NT2/D1 (cell line): ENCODE measurements around the gene CCDC171.
A peak's percentile ranks its signal among the peaks of the same experiment; 100 is the strongest.

ENCODE experiments used
- DNase-seq: peaks from one replicate; pipeline ENCODE4 v3.0.0-alpha.2; 2011; ENCODE audit warnings: low read depth, low spot score
- H3K27me3 ChIP-seq: 2 replicates; pipeline ENCODE4 v1.6.0; 2011; ENCODE audit warnings: mild to moderate bottlenecking; ENCODE audit not compliant: insufficient read length, insufficient read depth
- H3K36me3 ChIP-seq: 2 replicates; pipeline ENCODE4 v1.6.1; 2011; ENCODE audit warnings: mild to moderate bottlenecking, low read length, mixed read lengths; ENCODE audit not compliant: insufficient read depth, insufficient read length
- H3K4me1 ChIP-seq: 2 replicates; pipeline ENCODE4 v1.5.1; 2011; ENCODE audit not compliant: insufficient read depth, insufficient read length
- H3K4me3 ChIP-seq: 2 replicates; pipeline ENCODE4 v1.5.1; 2011; ENCODE audit warnings: low read depth; ENCODE audit not compliant: insufficient read length
- H3K9ac ChIP-seq: 2 replicates; pipeline ENCODE4 v1.6.0; 2011; ENCODE audit warnings: low read depth; ENCODE audit not compliant: insufficient read length
- H3K9me3 ChIP-seq: 2 replicates; pipeline ENCODE4 v1.5.1; 2011; ENCODE audit warnings: mild to moderate bottlenecking, low read length; ENCODE audit not compliant: insufficient read depth
- SUZ12 ChIP-seq: IDR thresholded peaks from 2 replicates; pipeline ENCODE4 v1.6.1; 2011; ENCODE audit not compliant: insufficient read length, insufficient read depth; ENCODE audit errors: extremely low read depth
- YY1 ChIP-seq: IDR thresholded peaks from 2 replicates; pipeline ENCODE4 v1.6.1; 2011; ENCODE audit not compliant: insufficient read length, insufficient read depth
- ZNF274 ChIP-seq: IDR thresholded peaks from 2 replicates; pipeline ENCODE4 v1.6.1; 2011; ENCODE audit warnings: mild to moderate bottlenecking, low read depth, low read length

Gene CCDC171

GRCh38 chr9:15824310-15824709, 271.5 kb downstream of the CCDC171 start:
- no peak for TF ChIP-seq SUZ12
- no peak for TF ChIP-seq YY1
- no peak for TF ChIP-seq ZNF274
- Histone ChIP-seq H3K9me3 (no peaks in the 10 kb centered on the region), H3K9ac (no peak overlapping the region), H3K4me1 (no peaks in the 10 kb centered on the region), H3K36me3 (no peaks in the 10 kb centered on the region), H3K27me3 (no peaks in the 10 kb centered on the region), H3K4me3 (no peak overlapping the region)
- peak; percentile 20 for DNase-seq

- H3K27me3 ChIP-seq = no peaks in the 10 kb centered on the region
- H3K4me1 ChIP-seq = no peaks in the 10 kb centered on the region
- no peak for DNase-seq
- no peak overlapping the region for H3K9ac ChIP-seq
- H3K4me3 ChIP-seq = no peak overlapping the region
- no peaks in the 10 kb centered on the region for H3K9me3 ChIP-seq
- no peak for TF ChIP-seq YY1
- TF ChIP-seq SUZ12 = no peak
- TF ChIP-seq ZNF274 = no peak
- no peaks in the 10 kb centered on the region for H3K36me3 ChIP-seq
Measured at GRCh38 chr9:15831384-15831783, 278.5 kb downstream of the CCDC171 start.

DNA sequence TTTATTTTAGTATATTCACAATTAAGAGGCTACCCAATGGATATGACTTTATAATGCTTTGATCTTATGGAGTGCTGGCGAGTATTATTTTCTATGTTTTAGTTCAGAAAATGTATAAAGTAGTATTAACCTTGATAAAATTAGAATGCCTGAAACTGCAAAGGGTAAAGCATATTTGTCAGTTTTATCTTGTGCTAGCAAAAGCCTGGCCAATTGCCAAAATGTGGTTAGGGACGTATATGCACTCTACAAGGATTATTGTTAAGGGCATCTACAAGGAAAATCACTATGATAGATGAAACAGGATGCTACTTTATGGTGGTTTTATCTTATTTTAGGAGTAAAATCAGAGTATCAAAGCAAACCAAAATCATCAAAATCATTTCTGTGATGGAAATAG, 281.7 kb downstream of the CCDC171 start:
- no peaks in the 10 kb centered on the region for H3K27me3 ChIP-seq

DNA sequence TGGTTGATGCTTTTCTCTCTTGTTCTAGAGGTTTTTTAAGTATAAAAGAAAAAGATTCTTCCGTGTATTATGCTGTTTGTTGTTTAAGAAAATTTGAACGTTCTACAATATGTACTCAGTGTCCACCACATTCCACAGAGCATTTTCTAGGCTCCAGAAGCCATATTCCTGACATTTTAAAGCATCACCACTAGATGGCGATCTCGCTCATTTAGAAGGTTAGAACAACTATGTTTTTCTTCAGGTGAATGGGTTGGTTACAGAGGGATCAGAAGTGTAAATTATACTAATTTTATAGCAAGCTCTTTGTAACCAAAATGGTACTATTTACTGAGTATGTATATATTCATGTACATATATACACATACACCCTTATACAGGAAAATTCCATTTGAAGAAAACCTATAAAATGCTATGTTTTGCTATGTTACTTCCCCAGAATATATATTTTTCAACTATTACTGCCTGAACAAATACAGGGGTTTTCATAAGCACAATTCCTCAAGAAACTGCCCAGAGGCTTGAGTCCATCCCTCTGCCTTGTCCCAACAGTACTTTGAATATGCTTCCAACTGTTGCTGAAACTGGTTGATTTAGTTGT, 284.3 kb downstream of the CCDC171 start:
- TF ChIP-seq ZNF274 = no peak
- no peak for TF ChIP-seq SUZ12
- no peak for TF ChIP-seq YY1
- DNase-seq = peak; percentile 28
- H3K27me3 ChIP-seq = no peaks in the 10 kb centered on the region

More for the DNA sequence above, 281.7 kb downstream of the CCDC171 start:
- Histone ChIP-seq H3K4me1 (no peaks in the 10 kb centered on the region), H3K9me3 (no peaks in the 10 kb centered on the region), H3K36me3 (no peaks in the 10 kb centered on the region), H3K9ac (no peak overlapping the region), H3K4me3 (no peak overlapping the region)
- TF ChIP-seq ZNF274 (no peak), SUZ12 (no peak), YY1 (no peak)
- DNase-seq = no peak

GRCh38 chr9:15842051-15842450, 289.2 kb downstream of the CCDC171 start:
- H3K9ac ChIP-seq = no peak overlapping the region
- no peaks in the 10 kb centered on the region for H3K4me1 ChIP-seq
- H3K27me3 ChIP-seq = no peaks in the 10 kb centered on the region
- no peaks in the 10 kb centered on the region for H3K9me3 ChIP-seq
- no peaks in the 10 kb centered on the region for H3K36me3 ChIP-seq
- TF ChIP-seq YY1 (no peak), SUZ12 (no peak), ZNF274 (no peak)
- no peak overlapping the region for H3K4me3 ChIP-seq
- DNase-seq = no peak

More for the DNA sequence above, 284.3 kb downstream of the CCDC171 start:
- Histone ChIP-seq H3K9ac (no peak overlapping the region), H3K9me3 (no peaks in the 10 kb centered on the region), H3K4me1 (no peaks in the 10 kb centered on the region), H3K4me3 (no peak overlapping the region), H3K36me3 (no peaks in the 10 kb centered on the region)

GRCh38 chr9:15843316-15843715, 290.5 kb downstream of the CCDC171 start:
- no peaks in the 10 kb centered on the region for H3K4me1 ChIP-seq

DNA sequence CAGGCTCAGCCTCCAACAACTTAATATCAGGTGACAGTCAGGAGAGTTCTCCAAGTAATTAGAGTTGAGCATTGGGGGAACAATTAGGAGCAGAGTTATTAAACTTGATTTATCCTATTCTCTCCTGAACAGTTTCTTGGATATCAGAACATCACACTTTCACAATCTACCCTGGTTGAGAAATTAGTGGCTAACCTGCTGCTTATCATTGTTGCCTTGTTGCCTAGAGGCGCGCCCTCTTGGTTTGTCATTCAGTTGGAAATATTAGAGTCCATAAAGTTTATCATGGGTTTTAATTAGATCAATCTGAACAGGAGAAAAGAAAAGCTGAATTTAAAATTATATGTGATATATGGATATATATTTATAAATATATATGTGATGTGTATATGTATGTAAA, 291.1 kb downstream of the CCDC171 start:
- no peaks in the 10 kb centered on the region for H3K9me3 ChIP-seq
- TF ChIP-seq YY1 (no peak), ZNF274 (no peak), SUZ12 (no peak)
- no peaks in the 10 kb centered on the region for H3K4me1 ChIP-seq
- no peak overlapping the region for H3K9ac ChIP-seq
- no peak overlapping the region for H3K4me3 ChIP-seq
- H3K36me3 ChIP-seq = no peaks in the 10 kb centered on the region
- no peaks in the 10 kb centered on the region for H3K27me3 ChIP-seq
- no peak for DNase-seq

More at GRCh38 chr9:15843316-15843715, 290.5 kb downstream of the CCDC171 start:
- no peaks in the 10 kb centered on the region for H3K9me3 ChIP-seq
- TF ChIP-seq SUZ12 (no peak), ZNF274 (no peak), YY1 (no peak)
- no peaks in the 10 kb centered on the region for H3K27me3 ChIP-seq
- DNase-seq = no peak
- H3K4me3 ChIP-seq = no peak overlapping the region
- no peaks in the 10 kb centered on the region for H3K36me3 ChIP-seq
- no peak overlapping the region for H3K9ac ChIP-seq

GRCh38 chr9:15846611-15847010, 293.8 kb downstream of the CCDC171 start:
- Histone ChIP-seq H3K4me3 (no peak overlapping the region), H3K9ac (no peak overlapping the region), H3K9me3 (no peaks in the 10 kb centered on the region), H3K36me3 (no peaks in the 10 kb centered on the region), H3K4me1 (no peaks in the 10 kb centered on the region), H3K27me3 (no peaks in the 10 kb centered on the region)
- TF ChIP-seq YY1 (no peak), ZNF274 (no peak), SUZ12 (no peak)
- no peak for DNase-seq
